GM10248 (cell line): ENCODE results near the gene C16orf74.

Experiments
- CTCF ChIA-PET: fragments of 300-600 bp; sonication (Branson Sonifier 250); formaldehyde crosslinking; extraction: SDS; loops from one replicate; lab custom pipeline; 2021; ENCODE audit warnings: antibody characterized with exemption; lab: Yijun Ruan, JAX
- POLR2A ChIA-PET: fragments of 350-650 bp; sonication (Branson Sonifier 250); formaldehyde crosslinking; extraction: SDS; loops from one replicate; lab custom pipeline; 2020; ENCODE audit warnings: antibody characterized with exemption; lab: Yijun Ruan, JAX
- DNase-seq: peaks from one replicate; pipeline ENCODE4 v3.0.0; 2012; ENCODE audit errors: extremely low spot score
- CTCF ChIP-seq: IDR thresholded peaks from 2 replicates; pipeline ENCODE4 v1.5.1; 2012; ENCODE audit warnings: mild to moderate bottlenecking, low read depth; ENCODE audit errors: extremely low read depth, missing control alignments, control extremely low read depth

The C16orf74 gene

GRCh38 chr16:85734311-85735017, 16.4 kb downstream of the C16orf74 start:
- TF ChIP-seq CTCF: no peak
- POLR2A ChIA-PET: no interaction called here
- DNase-seq: no peak
- CTCF ChIA-PET: interaction anchor here (1.6 to 3.5 kb wide), 2 partner anchors 11 to 60 kb away, joined by 3 to 15 read pairs; no protein-coding TSS in a partner anchor

GRCh38 chr16:85733839-85734170, 17.1 kb downstream of the C16orf74 start:
- ChIA-PET POLR2A (no interaction called here), CTCF (no interaction called here)
- no peak for TF ChIP-seq CTCF

GRCh38 chr16:85733155-85733838, 17.6 kb downstream of the C16orf74 start:
- CTCF ChIA-PET: no interaction called here
- DNase-seq: no peak
- TF ChIP-seq CTCF: no peak
- POLR2A ChIA-PET: no interaction called here

More at GRCh38 chr16:85733839-85734170, 17.1 kb downstream of the C16orf74 start:
- no peak for DNase-seq

- ChIA-PET POLR2A (no interaction called here), CTCF (interaction anchor here (1.9 kb wide), 1 partner anchor 14 kb away, joined by 7 read pairs; no protein-coding TSS in a partner anchor)
- no peak for TF ChIP-seq CTCF
- DNase-seq: no peak
Observed at GRCh38 chr16:85731179-85731578, 19.7 kb downstream of the C16orf74 start.

- no peak for TF ChIP-seq CTCF
- ChIA-PET POLR2A (no interaction called here), CTCF (interaction anchor here (1.8 to 1.9 kb wide), 2 partner anchors 10 to 13 kb away, joined by 7 to 9 read pairs; no protein-coding TSS in a partner anchor)
- no peak for DNase-seq
Observed at GRCh38 chr16:85730186-85730465, 20.8 kb downstream of the C16orf74 start.

- POLR2A ChIA-PET: no interaction called here
- CTCF ChIA-PET: interaction anchor here (1.8 to 1.9 kb wide), 2 partner anchors 10 to 12 kb away, joined by 7 to 9 read pairs; no protein-coding TSS in a partner anchor
- no peak for TF ChIP-seq CTCF
- no peak for DNase-seq
Observed at GRCh38 chr16:85729452-85730185, 21.3 kb downstream of the C16orf74 start.
